GM12892 (cell line): Measurements from ENCODE around the gene KLC1.
"Not testable (repeated sequence)": the region's sequence is repeated elsewhere in the genome, so short reads cannot be mapped to it uniquely, and the experiment has no call there.

Source experiments
- POLR2A ChIP-seq: IDR thresholded peaks from 2 replicates; pipeline ENCODE4 v1.6.1; 2011; ENCODE audit warnings: low read depth, low read length, control low read depth
- POLR2AphosphoS5 ChIP-seq: IDR thresholded peaks from 2 replicates; pipeline ENCODE4 v1.6.1; 2011; ENCODE audit warnings: low read depth, low read length, control low read depth
- TAF1 ChIP-seq: IDR thresholded peaks from 2 replicates; pipeline ENCODE4 v1.6.1; 2011; ENCODE audit warnings: low read depth, mild to moderate bottlenecking, control low read depth, low read length, borderline replicate concordance

- TF ChIP-seq TAF1, POLR2A, POLR2AphosphoS5: not testable (repeated sequence)
Observed at GRCh38 chr14:103609081-103609480, 19.9 kb upstream of the KLC1 start.
